MV-4-11 (cell line): ENCODE data around the gene PLEKHM3.
"Not testable (repeated sequence)": the region's sequence is repeated elsewhere in the genome, so short reads cannot be mapped to it uniquely, and the experiment has no call there.

Experiments used
- DNase-seq: peaks from one replicate; lab custom pipeline; 2025; lab: John Stamatoyannopoulos, UW

Gene PLEKHM3

GRCh38 chr2:207921606-207922005 is 103.7 kb downstream of the PLEKHM3 start:
- DNase-seq, result no peak

DNA sequence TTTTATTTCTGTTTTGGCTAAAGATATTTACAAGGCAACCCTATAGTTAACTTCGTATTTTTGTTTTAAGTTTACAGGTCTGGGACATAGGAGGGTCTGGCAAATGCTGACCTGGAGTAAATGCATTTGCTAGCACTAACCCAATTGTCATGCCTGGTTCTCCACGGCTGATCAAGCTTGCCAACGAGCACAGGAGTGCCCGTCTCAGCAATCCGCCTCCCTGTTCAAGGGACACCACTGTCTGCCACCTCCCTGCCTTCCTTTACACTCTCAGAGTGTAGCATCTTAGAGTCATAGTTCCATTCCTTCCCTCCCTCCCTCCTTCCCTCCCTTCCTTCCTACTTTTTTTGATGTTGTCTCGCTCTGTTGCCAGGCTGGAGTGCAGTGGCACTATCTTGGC is 104.6 kb downstream of the PLEKHM3 start:
- DNase-seq, result no peak

- no peak for DNase-seq
Observed at GRCh38 chr2:207920321-207920720, 105.0 kb downstream of the PLEKHM3 start.

DNA sequence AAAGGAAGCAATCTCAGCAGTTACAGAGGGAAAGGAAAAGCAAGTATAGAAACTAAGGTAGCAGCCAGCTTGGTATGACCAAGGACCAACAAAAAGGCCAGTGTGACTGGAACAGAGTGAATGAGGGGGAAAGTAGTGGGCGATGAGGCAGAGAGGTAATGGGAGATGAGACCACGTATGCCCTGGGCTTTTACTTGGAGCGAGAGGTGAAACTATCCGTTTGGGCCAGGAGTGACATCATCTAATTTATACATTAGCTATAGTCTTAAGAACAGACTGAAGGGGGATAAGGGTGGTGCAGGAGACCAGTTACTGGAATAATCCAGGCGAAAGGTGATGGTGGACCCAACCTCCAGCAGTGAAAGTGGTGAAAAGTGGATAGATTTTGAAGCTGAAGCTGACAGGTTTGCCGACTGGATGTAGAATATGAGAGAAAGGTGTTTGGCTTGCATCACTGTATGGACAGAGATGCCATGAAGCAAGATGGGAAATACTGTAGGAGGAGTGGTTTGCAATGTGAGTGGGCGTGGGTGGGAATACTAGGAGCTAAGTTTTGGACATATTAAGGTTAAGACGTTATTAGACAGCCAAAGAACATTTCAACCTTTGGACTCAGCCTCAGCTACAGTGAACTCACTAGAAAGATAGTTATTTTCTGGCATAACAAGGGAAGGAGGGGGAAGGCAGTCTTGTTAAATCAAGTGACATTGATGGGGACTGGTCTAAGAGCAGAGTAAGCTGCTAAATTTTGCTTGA is 106.0 kb downstream of the PLEKHM3 start:
- DNase-seq, result no peak

- no peak for DNase-seq
Observed at GRCh38 chr2:207914716-207915115, 110.6 kb downstream of the PLEKHM3 start.

DNA sequence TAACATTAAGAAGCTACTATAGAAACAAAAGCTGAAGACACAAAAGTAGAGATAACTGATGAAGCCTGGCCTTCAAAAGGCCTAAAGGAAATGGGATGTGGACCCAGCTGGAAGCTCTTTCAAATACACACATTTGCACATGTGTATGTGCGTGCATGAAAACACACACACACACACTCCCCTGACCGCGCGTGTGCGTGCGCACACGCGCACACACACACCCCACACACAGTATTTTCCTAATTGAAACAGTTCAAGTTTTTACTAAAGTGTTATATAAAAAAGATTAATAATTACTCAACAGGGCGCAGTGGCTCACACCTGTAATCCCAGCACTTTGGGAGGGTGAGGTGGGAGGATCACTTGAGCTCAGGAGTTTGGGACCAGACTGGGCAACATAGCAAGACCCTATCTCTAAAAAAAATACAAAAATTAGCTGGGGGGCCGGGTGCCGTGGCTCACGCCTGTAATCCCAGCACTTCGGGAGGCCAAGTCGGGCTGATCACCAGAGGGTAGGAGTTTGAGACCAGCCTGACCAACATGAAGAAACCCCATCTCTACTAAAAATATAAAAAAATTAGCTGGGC is 111.5 kb downstream of the PLEKHM3 start:
- no peak for DNase-seq

- no peak for DNase-seq
Observed at GRCh38 chr2:207911856-207912255, 113.5 kb downstream of the PLEKHM3 start.

- DNase-seq, result no peak
Observed at GRCh38 chr2:207911215-207911614, 114.1 kb downstream of the PLEKHM3 start.

GRCh38 chr2:207906495-207906894 is 118.8 kb downstream of the PLEKHM3 start:
- not testable (repeated sequence) for DNase-seq

- DNase-seq, result no peak
Observed at GRCh38 chr2:207905546-207905945, 119.8 kb downstream of the PLEKHM3 start.

- no peak for DNase-seq
Observed at GRCh38 chr2:207903236-207903635, 122.1 kb downstream of the PLEKHM3 start.

GRCh38 chr2:207902821-207903220 is 122.5 kb downstream of the PLEKHM3 start:
- no peak for DNase-seq

DNA sequence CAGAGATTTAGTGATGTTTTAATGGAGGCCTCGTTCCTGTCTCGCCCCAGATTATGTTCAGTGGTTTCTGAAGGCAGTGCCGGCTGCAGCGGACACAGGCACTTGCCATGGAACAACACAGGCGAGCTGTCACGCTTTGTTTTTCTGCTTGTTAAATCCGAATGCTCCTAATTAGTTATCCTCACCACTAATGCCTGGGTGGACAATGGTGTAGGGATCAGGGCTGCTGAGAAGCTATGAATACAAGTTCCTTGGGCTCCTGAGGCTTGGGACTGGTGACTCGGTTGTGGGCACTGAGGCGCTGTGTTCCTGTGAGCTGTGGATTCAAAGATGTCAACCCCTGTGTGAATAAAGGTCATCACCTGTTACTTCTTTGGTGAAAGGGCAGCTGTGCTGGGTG is 123.5 kb downstream of the PLEKHM3 start:
- DNase-seq, result no peak

- no peak for DNase-seq
Observed at GRCh38 chr2:207901401-207901800, 123.9 kb downstream of the PLEKHM3 start.

GRCh38 chr2:207898354-207898695 is 127.0 kb downstream of the PLEKHM3 start:
- DNase-seq, result no peak

- no peak for DNase-seq
Observed at GRCh38 chr2:207897541-207898353, 127.6 kb downstream of the PLEKHM3 start.

- DNase-seq, result no peak
Observed at GRCh38 chr2:207896525-207897285, 128.6 kb downstream of the PLEKHM3 start.

GRCh38 chr2:207895274-207895860 is 130.0 kb downstream of the PLEKHM3 start:
- DNase-seq, result no peak

DNA sequence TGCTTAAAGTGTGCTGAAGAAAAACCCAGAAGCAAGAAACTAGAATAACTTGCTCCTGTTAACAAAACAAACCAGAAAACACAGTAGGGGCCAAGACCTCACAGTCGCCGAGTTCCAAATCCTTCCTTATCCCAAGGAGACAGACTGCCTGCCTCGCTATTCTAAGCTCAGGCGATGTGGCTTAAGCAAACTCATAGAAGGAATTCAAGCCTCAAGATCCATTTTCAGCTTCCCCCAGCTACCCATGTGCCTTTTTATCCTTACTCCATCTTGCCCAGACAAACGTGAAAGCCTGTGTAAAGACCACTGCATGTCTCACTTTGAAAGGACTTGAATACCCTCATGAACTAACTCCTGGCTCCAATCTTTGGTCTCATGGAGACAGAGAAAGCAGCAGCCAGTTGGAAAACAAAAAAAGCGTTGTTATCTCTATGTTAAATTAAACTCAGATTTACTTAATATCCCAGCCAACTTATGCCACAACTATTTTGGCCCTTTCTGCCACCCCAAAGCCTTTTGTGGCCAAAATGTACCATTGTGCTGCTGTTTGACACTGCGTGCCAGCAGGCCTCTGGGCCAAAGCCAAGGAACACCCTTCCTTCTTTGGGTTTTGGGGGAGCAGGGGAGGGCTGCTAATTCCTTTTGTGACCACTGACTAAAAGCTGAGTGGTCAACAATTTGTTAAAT is 132.5 kb downstream of the PLEKHM3 start:
- DNase-seq, result no peak

DNA sequence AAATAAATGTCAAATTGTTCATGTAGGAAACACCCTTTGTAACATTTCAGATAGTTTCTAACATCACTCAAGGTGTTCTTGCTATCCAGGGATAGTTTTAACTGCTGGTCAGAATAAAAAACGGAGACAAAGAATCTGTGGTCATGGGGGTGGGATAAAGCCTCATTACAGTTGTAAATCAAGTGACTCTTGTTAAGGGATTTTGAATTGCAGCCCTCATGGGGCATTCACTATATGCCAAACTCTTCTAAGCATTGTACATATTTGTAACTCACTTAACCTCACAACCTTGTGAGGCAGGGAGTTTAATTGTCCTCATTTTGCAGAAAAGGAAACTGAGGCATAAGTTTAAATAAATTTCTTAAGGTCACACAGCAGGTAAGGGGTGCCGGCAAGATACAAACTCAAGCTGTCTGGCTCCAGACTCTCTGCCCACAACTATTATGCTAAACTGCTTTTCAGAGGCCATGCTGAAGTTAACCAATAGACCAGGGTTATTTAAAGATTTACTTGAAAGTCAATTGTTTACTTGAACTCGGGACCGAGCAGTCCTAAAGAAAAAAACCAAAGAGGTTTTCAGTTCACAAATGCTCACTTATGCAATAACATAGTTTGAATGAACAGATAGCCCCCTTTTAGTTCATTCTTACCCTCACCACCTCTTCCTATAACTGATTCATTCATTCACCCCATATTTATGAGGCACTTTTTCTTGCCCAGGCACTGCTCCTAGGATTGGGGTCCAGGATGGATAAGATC is 134.1 kb downstream of the PLEKHM3 start:
- no peak for DNase-seq

DNA sequence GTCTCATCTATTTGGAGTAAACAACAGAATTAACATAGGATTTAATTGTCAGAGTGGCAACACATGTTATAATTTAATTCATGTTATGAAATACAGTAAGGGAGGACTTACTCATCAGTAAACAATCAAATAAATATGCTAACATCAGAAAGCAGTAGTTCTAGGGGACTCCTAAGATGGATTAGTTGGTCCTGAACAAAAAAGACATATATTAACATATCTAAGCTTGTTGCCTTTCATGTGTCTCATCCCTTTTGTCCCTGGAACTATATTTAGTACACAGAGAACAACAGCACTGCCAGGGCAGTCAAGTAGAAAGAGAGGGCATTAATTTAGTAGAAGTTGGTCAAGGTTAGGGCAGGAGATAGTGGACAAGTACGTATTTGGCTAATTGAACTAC is 137.8 kb downstream of the PLEKHM3 start:
- no peak for DNase-seq
